ENCODE results near the gene EDA. TPM values are rescaled to one million over a fixed set of nuclear protein-coding genes. Genes with fewer than 3 reads are reported as not detected.

The EDA gene
- total RNA-seq, 1 experiment from 2014 or later = 5.2 TPM

DNA sequence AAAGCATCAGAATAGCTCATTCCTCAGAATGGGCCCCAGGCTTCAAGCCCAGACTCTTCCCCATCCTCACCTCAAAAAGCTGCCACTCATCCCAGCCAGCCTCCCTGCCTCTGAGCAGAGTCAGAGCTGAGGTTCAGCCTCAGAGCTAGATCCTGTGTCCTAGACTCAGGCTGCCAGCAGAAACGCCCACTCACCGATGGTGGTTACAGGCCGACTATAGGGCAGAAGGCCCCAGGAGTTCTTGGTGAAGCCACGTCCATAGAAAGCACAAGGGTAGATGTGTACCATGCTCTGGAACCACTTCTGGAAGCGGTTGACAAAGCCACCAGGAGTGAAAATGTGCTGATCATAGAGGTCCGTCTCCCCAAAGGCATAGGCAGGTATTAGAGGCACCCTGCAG, 426.1 kb downstream of the EDA start:
- H3K9me2 ChIP-seq (ENCODE audit: insufficient read depth) = no peaks in the 10 kb centered on the region
- no peak overlapping the region for H3K4me2 ChIP-seq (ENCODE audit: low read length)
- no peaks in the 10 kb centered on the region for H3K27me3 ChIP-seq (ENCODE audit: insufficient read depth, low read length)
- H3K9ac ChIP-seq (ENCODE audit: low read length) = no peak overlapping the region
- H4K20me1 ChIP-seq (ENCODE audit: insufficient read depth) = no peaks in the 10 kb centered on the region
- ChIA-PET POLR2A (no interaction called here), CTCF (interaction anchor here (1.5 to 2.2 kb wide), 2 partner anchors 12 to 56 kb away, joined by 4 to 7 read pairs; no protein-coding TSS in a partner anchor), RAD21 (ENCODE audit: low non-redundant PET in 1 of 2, low total read pairs in 2 of 2, uncharacterized antibody in 2 of 2, unreplicated experiment in 2 of 2) (no interaction called here)
- H3K4me3 ChIP-seq (replicated peaks in 1 of 2; ENCODE audit: low read depth in 1 of 2, low read length in 2 of 2) = no peak overlapping the region
- H2AFZ ChIP-seq (ENCODE audit: low read depth, low read length, poor library complexity, severe bottlenecking) = no peak overlapping the region
- no peaks in the 10 kb centered on the region for H3K9me3 ChIP-seq (ENCODE audit: control insufficient read depth in 1 of 2, insufficient read depth in 1 of 2, low read depth in 1 of 2, low read length in 2 of 2)
- peaks cover 0 to 6% of the 10 kb centered on the region in 2 experiments; a peak in 1 of 4 replicates for H3K4me1 ChIP-seq (ENCODE audit: control insufficient read depth in 1 of 2, insufficient read depth in 2 of 2, low read length in 2 of 2)
- no TSS peak for BruUV-seq (replicated peaks)
- no peak for DNase-seq (ENCODE audit: low read depth, low spot score)
- no peak overlapping the region for H3K27ac ChIP-seq (ENCODE audit: low read depth, low read length)
- no peaks in the 10 kb centered on the region for H3K79me2 ChIP-seq (ENCODE audit: insufficient read depth, low read length)
- intact Hi-C loops (cut with micrococcal nuclease) = no loop called here
- ATAC-seq = no peak
- TF ChIP-seq EZH2phosphoT487 (IDR thresholded peaks at IDR 0.05; ENCODE audit: borderline replicate concordance) = no peak
- no peak for TF ChIP-seq SRF (IDR thresholded peaks at IDR 0.05; ENCODE audit: low read depth)
- no peak for TF ChIP-seq SIN3A (IDR thresholded peaks at IDR 0.05; ENCODE audit: low read depth)
- TF ChIP-seq RAD21 (IDR thresholded peaks at IDR 0.05; ENCODE audit: low read depth) = no peak
- TF ChIP-seq TCF7L2 (IDR thresholded peaks at IDR 0.05; ENCODE audit: borderline replicate concordance, extremely low read depth, insufficient read depth, insufficient read length) = no peak
- TF ChIP-seq POLR2A (IDR thresholded peaks at IDR 0.05; ENCODE audit: borderline replicate concordance, extremely low read depth, insufficient read depth, insufficient read length) = no peak
- TF ChIP-seq, protein P1, sequence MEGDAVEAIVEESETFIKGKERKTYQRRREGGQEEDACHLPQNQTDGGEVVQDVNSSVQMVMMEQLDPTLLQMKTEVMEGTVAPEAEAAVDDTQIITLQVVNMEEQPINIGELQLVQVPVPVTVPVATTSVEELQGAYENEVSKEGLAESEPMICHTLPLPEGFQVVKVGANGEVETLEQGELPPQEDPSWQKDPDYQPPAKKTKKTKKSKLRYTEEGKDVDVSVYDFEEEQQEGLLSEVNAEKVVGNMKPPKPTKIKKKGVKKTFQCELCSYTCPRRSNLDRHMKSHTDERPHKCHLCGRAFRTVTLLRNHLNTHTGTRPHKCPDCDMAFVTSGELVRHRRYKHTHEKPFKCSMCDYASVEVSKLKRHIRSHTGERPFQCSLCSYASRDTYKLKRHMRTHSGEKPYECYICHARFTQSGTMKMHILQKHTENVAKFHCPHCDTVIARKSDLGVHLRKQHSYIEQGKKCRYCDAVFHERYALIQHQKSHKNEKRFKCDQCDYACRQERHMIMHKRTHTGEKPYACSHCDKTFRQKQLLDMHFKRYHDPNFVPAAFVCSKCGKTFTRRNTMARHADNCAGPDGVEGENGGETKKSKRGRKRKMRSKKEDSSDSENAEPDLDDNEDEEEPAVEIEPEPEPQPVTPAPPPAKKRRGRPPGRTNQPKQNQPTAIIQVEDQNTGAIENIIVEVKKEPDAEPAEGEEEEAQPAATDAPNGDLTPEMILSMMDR (IDR thresholded peaks at IDR 0.05 in 2 of 3, conservative IDR thresholded peaks at IDR 0.05 in 1 of 3; ENCODE audit: borderline replicate concordance in 1 of 3, insufficient read depth in 1 of 3, low read depth in 2 of 3, low read length in 2 of 3) = no peak
- TF ChIP-seq POLR2AphosphoS5 (IDR thresholded peaks at IDR 0.05; ENCODE audit: low read depth, low read length) = no peak
- TF ChIP-seq ZFX (IDR thresholded peaks at IDR 0.05) = no peak
- TF ChIP-seq EGR1 (IDR thresholded peaks at IDR 0.05; ENCODE audit: low read depth) = no peak
- H3K36me3 ChIP-seq (ENCODE audit: control insufficient read depth in 1 of 2, insufficient read depth in 2 of 2, low read length in 2 of 2) = no peaks in the 10 kb centered on the region
